HG02571 (cell line): ENCODE measurements around the gene RALGDS.

Experiments used
- ATAC-seq: cut with Tn5 transposase; IDR thresholded peaks from one replicate; pipeline ENCODE4 v1.9.1; 2021; ENCODE audit warnings: mild to moderate bottlenecking, moderate library complexity; ENCODE audit not compliant: unreplicated experiment

Gene RALGDS

DNA sequence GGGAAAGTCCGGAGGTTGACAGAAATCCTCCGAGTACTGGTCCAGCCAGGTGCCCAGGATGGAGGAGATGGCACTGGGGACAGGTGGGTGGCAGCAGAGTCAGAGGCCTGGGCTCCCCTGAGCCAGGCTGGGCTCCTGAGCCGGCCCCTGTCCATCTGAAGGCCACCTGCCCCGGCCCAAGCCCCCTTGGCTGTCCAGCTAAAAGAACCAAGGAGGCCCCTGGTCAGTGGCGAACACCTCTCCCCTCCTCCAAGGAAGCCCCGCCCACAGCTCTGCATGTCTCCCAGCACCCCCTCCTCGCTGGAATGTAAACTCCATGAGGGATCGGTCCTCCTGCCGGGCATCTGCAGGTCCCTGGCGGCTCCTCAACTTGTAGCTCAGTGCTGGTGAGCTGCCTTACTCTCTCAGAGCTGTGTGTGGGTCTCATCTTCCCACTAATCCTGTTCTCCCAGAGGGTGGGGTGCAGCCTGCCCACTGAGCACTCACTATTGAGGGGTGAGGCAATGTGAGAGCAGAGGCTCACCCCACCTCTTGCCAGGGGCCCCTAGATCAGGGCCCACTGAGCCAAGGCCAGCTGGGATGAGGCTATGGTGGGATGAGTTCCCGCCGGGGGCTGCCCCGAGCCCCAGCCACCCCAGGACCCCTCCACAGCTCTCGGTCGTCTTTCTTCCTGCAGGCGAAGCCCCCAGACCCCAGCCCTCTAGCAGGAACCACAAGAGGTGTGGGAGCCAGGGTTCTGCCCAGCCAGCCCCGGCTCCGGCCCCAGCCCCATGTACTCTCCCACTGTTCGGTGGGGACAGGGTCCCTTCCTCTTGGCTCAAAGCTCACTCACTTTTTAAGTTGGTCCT lies 12.0 kb downstream of the RALGDS start:
- no peak for ATAC-seq

DNA sequence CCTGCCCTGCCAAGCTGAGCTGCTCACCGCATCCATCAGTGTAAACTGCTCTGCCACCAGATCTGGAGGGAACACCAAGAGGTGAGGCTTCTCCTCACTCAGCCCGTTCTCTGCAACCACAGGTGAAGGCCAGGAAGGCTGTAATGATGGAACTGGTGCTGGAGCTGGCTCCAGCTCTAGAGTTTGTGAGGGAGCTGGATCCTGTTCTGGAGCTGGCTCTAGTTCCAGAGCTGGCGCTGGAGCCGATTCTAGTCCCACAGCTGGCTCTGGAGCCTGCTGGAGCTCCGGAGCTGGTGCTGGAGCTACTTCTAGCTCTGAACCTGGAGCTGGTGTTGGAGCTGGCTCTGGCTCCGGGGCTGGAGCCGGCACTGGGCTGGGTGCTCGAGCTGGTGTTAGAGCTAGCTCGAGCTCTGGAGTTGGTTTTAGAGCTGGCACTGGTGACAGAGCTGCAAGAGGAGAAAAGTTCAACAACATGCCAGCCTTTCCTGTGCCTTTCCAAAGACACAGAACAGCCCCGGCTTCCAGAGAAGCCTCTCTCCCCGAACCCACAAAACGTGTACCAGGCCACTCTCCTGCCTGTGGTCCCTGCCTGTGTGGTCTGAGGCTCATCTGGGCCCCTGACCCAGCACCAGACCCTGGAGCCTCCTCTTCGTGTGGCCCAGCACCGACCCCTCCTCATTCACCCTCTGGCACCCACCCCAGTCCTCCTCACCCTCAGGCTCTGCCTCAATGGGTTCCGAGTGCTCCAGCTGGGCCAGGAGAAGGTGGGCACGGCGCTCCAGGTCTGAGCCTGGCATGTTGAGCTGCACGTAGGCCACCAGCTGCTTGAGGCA lies 12.9 kb downstream of the RALGDS start:
- no peak for ATAC-seq

DNA sequence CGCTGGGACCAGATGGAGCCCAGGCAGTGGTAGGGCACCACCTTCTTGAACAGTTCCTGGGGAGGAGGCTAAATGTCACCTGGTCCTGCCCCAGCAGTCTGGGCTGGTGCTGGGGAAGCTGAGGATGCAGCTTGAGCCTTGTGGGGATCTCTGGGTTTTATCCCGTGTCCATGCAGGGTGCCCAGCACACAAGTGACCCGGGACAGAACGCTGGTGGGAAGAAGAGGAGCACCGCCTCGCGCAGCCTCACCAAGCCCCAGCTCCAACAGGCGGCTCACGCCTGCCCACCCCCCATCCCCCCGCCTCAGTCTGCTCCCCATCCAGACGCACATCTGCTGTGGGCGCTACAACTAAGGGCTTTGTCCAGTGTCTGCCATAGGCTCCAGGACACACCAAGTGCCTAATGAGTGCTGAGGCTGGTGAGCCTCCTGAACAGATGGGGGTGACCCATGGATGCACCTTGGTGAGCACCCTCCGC lies 13.8 kb downstream of the RALGDS start:
- no peak for ATAC-seq

DNA sequence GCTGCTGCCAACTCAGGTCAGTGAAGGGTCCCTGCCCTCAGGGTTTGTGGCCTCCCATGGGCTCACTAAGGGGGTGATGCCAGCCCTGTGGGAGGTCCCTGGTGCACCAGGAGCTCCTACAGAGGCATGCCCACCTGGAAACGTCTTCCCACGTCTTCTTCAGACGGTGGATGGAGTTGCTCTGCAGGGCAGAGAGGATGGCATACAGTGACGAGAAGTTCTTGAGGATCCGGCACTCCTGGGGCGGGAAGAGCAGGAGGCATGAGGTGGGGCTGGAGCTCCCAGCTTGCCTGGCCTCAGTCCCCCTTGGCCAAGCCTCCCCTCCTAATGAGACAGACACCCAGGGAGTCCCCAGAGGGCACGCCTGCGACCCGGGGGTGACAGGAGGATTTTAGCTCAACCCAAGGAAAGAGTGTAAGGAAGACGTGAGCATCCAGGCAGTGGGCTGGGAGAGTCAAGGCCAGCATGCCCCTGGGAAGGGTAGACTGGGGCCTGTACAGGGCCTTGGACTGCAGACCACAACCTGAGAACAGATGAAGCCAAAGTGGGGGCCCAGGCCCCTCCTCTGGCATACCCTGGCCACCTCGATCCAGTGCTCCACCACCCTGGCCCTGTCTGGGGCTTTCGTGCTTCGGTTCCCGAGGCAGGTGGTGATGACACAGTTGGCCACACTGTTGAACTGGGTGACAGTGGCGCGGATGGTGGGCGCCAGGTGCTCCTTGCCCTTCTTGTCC lies 14.4 kb downstream of the RALGDS start:
- no peak for ATAC-seq

DNA sequence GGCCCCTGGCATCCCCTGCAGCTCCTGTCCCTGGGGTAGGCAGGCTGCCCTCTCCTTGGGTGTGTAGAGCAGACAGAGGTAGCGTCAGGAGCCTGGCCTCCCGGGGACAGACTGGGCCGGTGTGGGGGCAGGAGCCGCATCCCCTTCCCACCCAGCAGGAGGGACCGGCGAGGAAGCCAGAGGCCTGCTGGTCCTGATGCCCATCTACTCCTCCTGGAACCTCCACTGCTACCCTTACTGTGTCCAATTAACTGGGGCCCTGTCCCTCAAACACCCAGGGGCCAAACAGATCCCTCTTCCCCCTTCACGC lies 15.6 kb downstream of the RALGDS start:
- no peak for ATAC-seq

DNA sequence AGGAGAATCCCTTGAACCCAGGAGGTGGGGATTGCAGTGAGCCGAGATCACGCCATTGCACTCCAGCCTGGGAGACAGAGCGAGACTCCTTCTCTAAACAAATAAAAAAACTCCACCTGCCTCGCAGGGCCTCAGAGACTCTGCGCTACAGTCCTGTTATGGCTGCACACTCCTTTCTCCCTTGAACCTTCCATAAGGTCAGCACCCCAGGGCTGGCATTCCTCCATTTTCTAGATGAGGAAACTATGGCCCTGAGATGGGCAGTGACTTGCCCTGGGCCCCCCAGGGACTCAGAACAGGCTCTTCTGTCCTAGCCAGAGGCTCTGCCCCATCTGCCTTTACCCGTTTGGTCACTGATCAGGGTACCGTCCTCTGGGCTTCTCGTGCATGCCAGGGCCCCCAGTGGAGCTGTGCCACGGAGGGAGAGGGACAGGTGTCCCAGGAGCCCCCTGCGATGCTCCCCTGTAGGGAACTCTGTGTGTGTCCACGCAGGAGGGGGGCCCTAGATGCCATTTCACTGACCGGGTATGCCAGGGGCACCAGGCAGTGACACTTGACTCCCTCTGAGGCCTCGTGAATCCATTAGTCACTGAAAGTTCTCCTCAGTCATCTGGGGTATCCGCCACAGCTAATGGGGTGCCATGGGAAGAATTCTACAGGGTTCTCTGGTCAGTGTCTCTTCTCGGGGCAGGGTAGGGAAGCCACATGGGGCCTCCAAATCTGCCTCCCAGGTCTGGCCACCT lies 16.2 kb downstream of the RALGDS start:
- ATAC-seq, result no peak

DNA sequence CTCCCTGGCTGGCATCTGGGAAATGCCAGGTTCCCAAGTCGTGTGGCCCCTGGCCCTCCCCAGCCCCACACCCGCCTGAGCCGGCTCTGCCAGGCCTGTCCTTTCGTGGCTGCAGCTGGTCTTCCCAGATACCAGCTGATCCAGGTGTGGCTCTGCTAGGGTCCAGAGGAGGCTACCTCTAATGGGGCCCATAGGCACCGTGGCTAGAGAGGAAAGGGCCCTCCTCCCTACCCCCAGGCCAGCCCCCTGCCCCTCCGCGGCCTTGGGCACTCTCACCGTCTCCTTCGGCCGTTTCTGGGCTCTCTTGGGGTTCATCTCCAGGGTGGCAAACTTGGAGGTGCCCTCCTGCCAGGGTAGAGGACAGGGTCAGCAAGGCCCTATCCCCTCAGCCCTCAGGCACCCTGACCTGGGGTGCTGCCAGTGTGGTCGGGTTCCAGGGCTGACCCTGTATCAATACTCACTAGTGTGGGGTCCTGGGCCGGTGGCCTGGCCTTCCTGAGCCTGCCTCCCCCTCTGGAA lies 17.0 kb downstream of the RALGDS start:
- no peak for ATAC-seq

DNA sequence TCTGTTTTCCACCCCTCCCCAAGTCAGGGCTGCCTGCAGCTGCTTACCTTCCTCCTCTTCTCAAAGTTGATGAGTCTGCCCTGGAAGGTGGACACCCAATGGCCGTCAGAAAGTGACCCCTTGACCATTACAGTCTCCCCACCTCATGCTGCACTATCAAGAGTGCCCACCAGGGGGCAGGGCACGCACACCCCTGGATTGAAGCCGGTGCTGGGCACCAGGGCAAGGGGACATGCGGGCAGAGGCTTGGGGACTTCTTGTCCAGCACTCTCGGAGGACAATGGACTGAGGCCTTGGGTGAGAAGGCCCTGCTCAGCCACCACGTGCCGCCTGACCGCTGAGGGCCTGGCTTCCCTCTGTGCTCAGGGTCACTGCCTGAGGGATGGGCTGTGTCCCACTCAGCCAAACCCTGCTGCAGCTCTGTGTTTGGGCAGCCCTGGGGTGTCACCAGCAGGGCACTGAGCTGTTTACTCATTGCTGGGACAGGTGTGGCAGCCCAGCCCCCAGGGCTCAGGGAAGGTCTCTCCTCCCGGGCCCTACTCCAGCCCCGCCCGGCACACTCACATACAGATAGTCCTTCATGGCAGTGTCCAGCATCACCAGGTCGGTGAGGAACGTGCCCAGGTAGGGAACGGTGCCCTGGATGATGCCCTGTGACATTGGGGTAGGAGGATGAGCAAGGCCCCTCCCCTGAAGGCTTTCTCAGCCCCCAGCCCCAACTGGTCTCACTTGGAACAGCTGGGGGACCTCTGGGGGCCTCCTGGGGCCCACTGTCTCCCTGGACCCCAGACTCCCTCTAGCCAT lies 17.7 kb downstream of the RALGDS start:
- ATAC-seq, result no peak

DNA sequence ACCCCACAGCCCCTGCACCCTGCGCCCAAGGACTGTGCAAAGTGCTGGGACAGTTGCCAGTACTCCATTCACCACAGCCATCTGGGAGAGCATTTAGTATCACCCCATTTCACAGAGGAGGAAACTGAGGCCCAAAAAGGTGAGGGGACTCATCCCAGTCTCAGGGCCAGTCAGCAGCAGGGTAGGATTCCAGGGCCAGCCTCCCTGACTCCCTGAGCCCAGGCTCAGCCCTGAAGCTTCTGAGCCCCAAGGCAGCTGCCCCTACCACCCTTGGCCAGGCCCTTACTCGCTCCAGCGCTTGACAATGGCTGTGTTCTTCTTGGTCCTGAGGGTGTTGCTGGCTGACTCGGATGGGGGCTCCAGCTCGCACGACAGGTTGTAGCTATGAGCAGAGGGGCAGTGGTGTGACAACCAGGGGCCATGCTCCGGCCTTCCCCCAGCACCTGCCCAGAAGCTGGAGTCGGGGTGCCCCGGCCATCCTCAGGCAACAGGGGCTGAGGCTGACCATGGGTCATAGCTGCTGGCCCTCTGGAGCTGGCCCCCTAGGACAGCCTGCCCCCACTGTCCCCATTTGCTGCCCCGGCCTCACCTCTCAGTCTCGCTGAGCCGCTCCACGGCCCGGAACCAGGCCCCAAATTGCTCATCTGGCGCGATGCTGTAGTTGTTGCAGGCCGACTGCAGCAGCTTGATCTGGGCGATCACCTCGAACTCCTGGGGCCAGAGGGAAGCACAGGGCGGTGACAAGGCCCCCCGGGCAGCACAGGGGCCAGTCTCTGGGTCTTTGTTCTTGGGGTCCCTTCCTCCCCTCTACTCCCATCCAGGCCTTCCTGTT lies 18.6 kb downstream of the RALGDS start:
- ATAC-seq, result no peak

DNA sequence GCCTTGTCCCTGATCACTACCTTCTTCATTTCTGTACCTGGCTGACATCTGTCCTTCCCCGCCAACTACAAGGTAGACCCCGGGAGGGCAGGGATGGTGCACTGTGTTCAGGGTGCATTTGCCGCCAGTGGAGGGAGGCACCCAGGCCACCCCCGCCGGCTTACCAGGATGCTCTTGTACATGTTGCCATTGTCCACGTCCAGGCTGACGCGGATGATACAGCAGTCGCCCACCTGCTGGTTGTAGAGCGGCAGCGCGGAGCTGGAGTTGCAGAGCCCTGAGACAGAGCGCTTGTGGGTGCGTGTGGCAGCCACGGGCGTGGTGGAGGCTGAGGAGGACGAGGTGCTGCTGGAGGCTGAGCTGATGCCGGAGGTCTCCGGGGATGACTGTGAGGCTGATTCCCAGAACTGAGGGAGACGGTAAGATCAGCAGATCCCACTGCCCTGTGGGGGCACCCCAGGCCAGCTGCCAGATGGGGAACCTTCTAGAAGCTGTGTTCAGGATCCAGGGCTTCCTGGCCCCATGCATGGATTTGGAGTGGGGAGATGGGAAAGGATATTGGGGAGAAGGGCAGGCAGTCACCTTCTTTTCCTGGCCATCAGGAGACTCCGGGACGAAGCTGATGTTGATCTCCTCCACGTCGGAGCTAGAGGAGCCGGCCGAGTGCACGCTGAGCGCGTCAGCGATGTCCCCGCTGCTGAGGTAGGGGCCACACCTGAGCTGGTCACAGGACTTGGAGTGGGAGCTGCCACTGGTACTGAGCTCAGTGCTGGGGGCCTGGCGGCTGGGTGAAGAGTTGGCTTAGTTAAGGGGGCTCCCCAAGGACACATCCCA lies 19.5 kb downstream of the RALGDS start:
- ATAC-seq, result no peak

DNA sequence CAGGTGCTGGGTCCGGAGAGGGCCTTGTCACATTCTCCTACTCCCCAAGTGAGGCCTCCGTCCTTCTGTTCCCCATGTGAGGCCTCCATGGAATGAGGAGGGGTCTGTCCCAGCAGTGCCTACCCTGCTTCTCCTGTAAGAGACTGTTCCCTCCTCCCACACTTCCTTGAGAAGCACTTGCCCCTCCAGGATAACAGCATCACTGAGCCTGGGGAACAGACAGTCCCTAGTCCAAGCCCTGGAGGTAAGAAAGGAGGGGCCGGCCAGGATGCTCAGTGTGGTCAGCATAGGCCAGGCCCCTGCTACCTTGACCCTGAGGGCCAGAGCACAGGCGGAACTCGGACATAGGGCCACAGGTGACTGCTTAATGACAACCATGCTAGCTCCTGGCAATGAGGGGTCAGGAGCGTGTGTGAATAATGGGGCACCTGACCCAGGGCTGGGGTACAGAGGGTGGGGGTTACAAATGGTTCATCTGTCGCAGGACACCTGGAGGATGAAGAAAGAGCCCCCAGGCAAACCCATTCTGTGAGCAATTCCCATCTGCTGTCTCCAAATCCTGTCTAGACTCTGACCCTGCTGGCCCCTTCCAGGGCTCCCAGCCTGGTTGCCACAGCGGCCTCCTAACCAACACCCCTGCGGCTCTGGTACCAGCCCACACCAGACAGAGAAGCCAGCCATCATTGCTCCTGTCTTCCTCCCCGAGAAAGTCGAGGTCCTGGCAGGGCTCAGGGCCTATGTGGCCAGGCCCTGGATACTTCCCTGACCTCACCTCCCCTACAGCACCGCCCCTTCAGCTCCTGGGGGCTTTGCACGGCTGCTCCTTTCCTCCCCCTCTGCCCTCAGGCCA lies 20.3 kb downstream of the RALGDS start:
- ATAC-seq, result no peak

DNA sequence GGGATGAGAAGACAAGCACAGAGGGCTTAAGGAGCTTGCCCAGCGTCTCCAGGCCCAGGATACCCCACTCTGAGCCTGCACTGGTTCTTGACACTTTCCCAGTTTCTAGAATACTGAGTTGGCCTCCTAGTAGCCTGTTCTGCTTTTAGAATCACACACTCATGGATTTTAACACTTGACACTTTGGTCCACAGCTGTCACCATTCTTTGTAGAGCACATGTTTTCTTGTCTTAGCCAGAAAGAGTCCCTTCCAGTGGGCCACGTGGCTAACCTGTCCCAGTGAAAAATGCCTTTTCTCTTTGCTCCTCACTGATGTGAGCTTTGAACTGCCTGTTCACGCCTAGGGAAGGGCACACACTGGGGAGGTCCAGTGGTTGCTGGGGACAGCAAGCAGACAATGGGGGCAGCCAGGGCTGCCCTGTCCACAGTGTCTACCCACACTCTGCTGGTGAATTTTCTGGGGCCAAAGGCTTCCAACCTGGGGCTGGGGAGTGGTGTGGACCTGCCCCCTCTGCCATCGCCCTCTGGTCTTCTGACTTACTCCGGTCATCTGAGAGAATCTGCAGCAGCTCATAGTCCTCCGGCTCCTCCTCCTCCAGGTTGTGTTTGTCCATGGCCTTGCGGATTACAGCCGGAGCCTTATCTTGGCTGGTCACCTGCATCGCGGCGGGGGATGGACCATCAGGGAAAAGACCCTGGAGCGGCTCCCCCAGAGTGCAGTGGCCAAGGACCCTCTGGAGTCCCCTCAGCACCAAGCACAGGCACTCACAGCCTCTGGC lies 21.1 kb downstream of the RALGDS start:
- no peak for ATAC-seq

DNA sequence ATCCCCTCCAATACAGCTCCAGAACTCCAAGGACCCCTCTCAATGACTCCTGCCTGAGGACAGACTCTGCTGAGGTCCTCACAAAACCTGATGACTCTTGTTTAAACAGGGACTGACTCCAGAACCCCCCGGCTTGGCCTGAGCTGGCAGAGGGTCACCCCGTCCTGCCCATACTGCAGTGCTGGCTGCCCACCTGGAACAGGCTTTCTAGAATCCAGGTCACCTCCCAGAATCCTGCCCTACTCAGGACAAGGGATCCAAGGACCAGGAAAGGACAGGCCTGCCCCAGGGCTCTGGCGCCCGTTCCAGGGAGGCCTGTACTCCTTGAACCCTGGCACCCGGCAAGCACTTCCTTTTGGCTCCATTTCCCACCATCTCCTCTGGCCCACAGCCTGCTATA lies 22.2 kb downstream of the RALGDS start:
- ATAC-seq, result no peak

DNA sequence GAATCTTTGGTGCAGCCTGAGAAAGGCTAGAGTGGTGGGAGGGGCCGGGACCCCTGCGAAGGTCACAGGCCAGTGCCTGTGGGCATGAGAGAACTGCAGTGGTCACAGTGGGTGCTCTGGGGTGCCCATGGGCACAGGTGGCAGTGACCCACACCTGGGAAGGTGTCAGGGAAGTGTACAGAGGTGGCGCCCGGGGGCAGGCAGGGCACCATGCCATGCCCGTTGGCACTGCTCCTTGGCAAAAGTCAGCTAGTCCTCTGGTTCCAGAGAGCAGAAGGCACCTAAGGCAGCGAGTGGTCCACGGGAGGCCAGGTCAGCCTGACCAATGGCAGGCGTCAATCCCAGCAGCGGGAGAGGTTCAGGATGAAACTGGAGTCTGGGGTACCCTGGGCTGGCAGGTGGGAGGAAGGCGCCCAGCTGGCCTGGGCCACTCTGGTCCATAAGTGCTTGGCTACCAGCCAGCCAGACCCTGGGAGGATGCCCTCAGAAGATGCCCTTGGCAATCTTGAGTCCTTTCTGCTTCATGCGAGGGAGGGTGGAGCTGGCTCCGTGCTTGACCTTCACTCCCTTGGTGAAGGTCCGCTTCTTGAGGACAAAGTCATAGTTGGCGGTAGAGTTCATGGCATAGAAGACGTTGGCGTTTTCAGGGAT lies 22.8 kb downstream of the RALGDS start:
- no peak for ATAC-seq

DNA sequence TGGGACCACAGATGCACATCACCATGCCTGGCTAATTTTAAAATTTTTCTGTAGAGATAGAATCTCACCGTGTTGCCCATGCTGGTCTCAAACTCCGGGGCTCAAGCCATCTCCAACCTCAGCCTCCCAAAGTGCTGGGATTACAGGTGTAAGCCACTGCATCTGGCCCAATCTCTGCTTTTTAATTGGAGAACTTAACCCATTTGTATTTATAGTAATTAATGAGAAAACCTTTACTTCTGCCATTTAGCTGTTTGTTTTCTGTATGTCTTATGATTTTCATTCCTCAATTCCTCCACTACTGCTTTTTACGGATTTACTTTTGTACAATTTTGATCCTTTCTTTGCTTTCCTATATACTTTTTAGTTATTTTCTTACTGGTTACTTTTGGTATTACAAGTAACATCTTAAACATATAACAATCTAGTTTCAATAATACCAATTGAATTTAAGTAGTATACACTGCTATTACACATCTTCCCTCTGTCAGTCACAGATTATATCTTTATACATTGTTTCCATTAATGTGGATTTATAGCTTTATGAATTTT lies 26.1 kb downstream of the RALGDS start:
- ATAC-seq, result no peak
